Parathyroid adenoma (tissue), 2 donors: ENCODE measurements around the gene MYG1.
"Not testable (repeated sequence)": the region's sequence is repeated elsewhere in the genome, so short reads cannot be mapped to it uniquely, and the experiment has no call there.

ENCODE experiments used
- H2AFZ ChIP-seq: fragments of 300-600 bp; sonication (generic); one replicate; pipeline ENCODE4 v1.7.0; 2017; ENCODE audit warnings: antibody characterized with exemption, mild to moderate bottlenecking
- H3K27ac ChIP-seq: fragments of 300-600 bp; sonication (generic); one replicate; pipeline ENCODE4 v1.7.0; 2017
- H3K27me3 ChIP-seq: fragments of 300-600 bp; sonication (generic); one replicate; pipeline ENCODE4 v1.7.0; 2017; ENCODE audit warnings: low read length; ENCODE audit not compliant: control insufficient read depth, insufficient read depth
- H3K36me3 ChIP-seq: fragments of 300-600 bp; sonication (generic); one replicate; pipeline ENCODE4 v1.7.0; 2017; ENCODE audit warnings: low read length; ENCODE audit not compliant: control insufficient read depth, insufficient read depth
- H3K4me1 ChIP-seq: fragments of 300-600 bp; sonication (generic); one replicate; pipeline ENCODE4 v1.7.0; 2017; ENCODE audit warnings: control low read depth
- H3K4me2 ChIP-seq: fragments of 300-600 bp; sonication (generic); one replicate; pipeline ENCODE4 v1.7.0; 2017; ENCODE audit warnings: low read length
- H3K4me3 ChIP-seq: fragments of 300-600 bp; sonication (generic); one replicate; pipeline ENCODE4 v1.7.0; 2017; ENCODE audit warnings: low read depth, low read length
- H3K79me2 ChIP-seq: fragments of 300-600 bp; sonication (generic); one replicate; pipeline ENCODE4 v1.7.0; 2017; ENCODE audit warnings: control low read depth
- H3K9ac ChIP-seq: fragments of 300-600 bp; sonication (generic); one replicate; pipeline ENCODE4 v1.7.0; 2017; ENCODE audit warnings: mild to moderate bottlenecking
- H3K9me3 ChIP-seq: fragments of 300-600 bp; sonication (generic); one replicate; pipeline ENCODE4 v1.7.0; 2017; ENCODE audit warnings: low read length; ENCODE audit not compliant: control insufficient read depth
- TF ChIP-seq, protein P1 (sequence below): fragments of 300-600 bp; sonication (generic); IDR thresholded peaks from one replicate; pipeline ENCODE4 v1.7.0; 2017; ENCODE audit warnings: antibody characterized with exemption, mild to moderate bottlenecking
- donor health status: primary hyperparathyroidism.

Gene MYG1

DNA sequence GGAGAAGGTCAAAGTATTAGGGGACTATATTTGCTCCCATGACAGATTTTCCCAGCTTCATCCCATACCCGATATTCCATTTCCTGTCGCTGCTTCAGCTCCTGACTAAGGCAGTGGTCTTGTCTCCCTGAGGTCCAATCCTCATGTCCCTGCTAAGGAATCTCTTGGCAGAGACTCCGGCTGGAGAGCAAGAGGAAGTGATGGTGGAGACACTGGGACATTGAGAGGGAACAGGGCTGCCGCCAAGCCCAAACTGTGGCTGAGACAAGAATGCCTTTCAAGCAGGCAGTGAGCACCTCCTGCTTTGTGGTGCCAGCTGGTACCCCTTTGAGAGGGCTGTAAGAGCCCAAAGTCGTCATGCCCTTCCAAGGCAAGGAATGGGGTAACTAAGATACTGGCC is 31.2 kb downstream of the MYG1 start:
- H3K27me3 ChIP-seq = no peaks in the 10 kb centered on the region
- no peaks in the 10 kb centered on the region for H3K9me3 ChIP-seq
- H3K4me2 ChIP-seq = no peak overlapping the region
- no peaks in the 10 kb centered on the region for H3K36me3 ChIP-seq
- no peaks in the 10 kb centered on the region for H3K4me1 ChIP-seq
- no peak overlapping the region for H3K9ac ChIP-seq
- H2AFZ ChIP-seq = no peak overlapping the region
- H3K27ac ChIP-seq = peak overlapping the region; percentile 39
- TF ChIP-seq, protein P1, sequence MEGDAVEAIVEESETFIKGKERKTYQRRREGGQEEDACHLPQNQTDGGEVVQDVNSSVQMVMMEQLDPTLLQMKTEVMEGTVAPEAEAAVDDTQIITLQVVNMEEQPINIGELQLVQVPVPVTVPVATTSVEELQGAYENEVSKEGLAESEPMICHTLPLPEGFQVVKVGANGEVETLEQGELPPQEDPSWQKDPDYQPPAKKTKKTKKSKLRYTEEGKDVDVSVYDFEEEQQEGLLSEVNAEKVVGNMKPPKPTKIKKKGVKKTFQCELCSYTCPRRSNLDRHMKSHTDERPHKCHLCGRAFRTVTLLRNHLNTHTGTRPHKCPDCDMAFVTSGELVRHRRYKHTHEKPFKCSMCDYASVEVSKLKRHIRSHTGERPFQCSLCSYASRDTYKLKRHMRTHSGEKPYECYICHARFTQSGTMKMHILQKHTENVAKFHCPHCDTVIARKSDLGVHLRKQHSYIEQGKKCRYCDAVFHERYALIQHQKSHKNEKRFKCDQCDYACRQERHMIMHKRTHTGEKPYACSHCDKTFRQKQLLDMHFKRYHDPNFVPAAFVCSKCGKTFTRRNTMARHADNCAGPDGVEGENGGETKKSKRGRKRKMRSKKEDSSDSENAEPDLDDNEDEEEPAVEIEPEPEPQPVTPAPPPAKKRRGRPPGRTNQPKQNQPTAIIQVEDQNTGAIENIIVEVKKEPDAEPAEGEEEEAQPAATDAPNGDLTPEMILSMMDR = no peak
- H3K4me3 ChIP-seq = no peak overlapping the region
- no peaks in the 10 kb centered on the region for H3K79me2 ChIP-seq

GRCh38 chr12:53332339-53332738 is 32.8 kb downstream of the MYG1 start:
- H3K27me3 ChIP-seq, H3K27ac ChIP-seq: not testable (repeated sequence)

GRCh38 chr12:53332744-53333143 is 33.2 kb downstream of the MYG1 start:
- Histone ChIP-seq H3K4me2 (no peak overlapping the region), H3K27me3 (no peaks in the 10 kb centered on the region), H3K9me3 (no peaks in the 10 kb centered on the region), H3K4me1 (no peaks in the 10 kb centered on the region), H3K79me2 (no peaks in the 10 kb centered on the region), H2AFZ (no peak overlapping the region), H3K9ac (no peak overlapping the region), H3K27ac (no peak overlapping the region), H3K4me3 (no peak overlapping the region), H3K36me3 (no peaks in the 10 kb centered on the region)
- TF ChIP-seq, protein P1 = no peak

More at GRCh38 chr12:53332339-53332738, 32.8 kb downstream of the MYG1 start:
- H3K4me3 ChIP-seq, H3K9ac ChIP-seq, H2AFZ ChIP-seq, H3K36me3 ChIP-seq, H3K4me2 ChIP-seq, H3K4me1 ChIP-seq, H3K79me2 ChIP-seq, H3K9me3 ChIP-seq: not testable (repeated sequence)

- no peaks in the 10 kb centered on the region for H3K9me3 ChIP-seq
- no peak overlapping the region for H2AFZ ChIP-seq
- no peak overlapping the region for H3K4me2 ChIP-seq
- H3K4me3 ChIP-seq = no peak overlapping the region
- TF ChIP-seq, protein P1 = no peak
- H3K9ac ChIP-seq = no peak overlapping the region
- no peak overlapping the region for H3K27ac ChIP-seq
- no peaks in the 10 kb centered on the region for H3K79me2 ChIP-seq
- no peaks in the 10 kb centered on the region for H3K4me1 ChIP-seq
- H3K36me3 ChIP-seq = no peaks in the 10 kb centered on the region
- H3K27me3 ChIP-seq = no peaks in the 10 kb centered on the region
Observed at GRCh38 chr12:53333289-53333688, 33.8 kb downstream of the MYG1 start.

- Histone ChIP-seq H3K4me3 (no peak overlapping the region), H3K4me2 (no peak overlapping the region), H3K79me2 (no peaks in the 10 kb centered on the region), H3K27me3 (no peaks in the 10 kb centered on the region), H2AFZ (no peak overlapping the region), H3K27ac (no peak overlapping the region), H3K9me3 (no peaks in the 10 kb centered on the region), H3K36me3 (no peaks in the 10 kb centered on the region), H3K9ac (no peak overlapping the region), H3K4me1 (no peaks in the 10 kb centered on the region)
- TF ChIP-seq, protein P1 = no peak
Observed at GRCh38 chr12:53333845-53334244, 34.4 kb downstream of the MYG1 start.
